HCT116 (cell line): ENCODE results near the gene USP16. TPM values are rescaled to one million over a fixed set of nuclear protein-coding genes. Genes with fewer than 3 reads are reported as not detected.
A peak's percentile ranks its signal among the peaks of the same experiment; 100 is the strongest.

Experiments
- ATAC-seq: fragments of 200-7000 bp; cut with Tn5 transposase; 2 replicates; pipeline ENCODE4 v1.9.1; 2020; ENCODE audit warnings: mild to moderate bottlenecking, moderate library complexity
- BruUV-seq: library from RNA; stranded (reverse); fragments of 400-500 nt; replicated peaks from 2 replicates; lab custom pipeline; 2021; lab: Mats Ljungman, UMichigan
- CTCF ChIA-PET: fragments of 300-600 bp; sonication (Branson Sonifier 250); formaldehyde crosslinking; loops from one replicate; lab custom pipeline; 2021; ENCODE audit warnings: antibody characterized with exemption; lab: Charles Lee
- POLR2A ChIA-PET: fragments of 300-600, 350-600 bp; sonication (Branson Sonifier 250); formaldehyde crosslinking; loops from one replicate; lab custom pipeline; 2021; ENCODE audit warnings: antibody characterized with exemption; lab: Charles Lee
- RAD21 ChIA-PET, 2 experiments: fragments of 300-600 bp; sonication (Branson Sonifier 250); formaldehyde crosslinking; loops; one replicate each; lab custom pipeline; 2023; ENCODE audit warnings: low total read pairs in 2 of 2; ENCODE audit not compliant: uncharacterized antibody in 2 of 2, unreplicated experiment in 2 of 2, low non-redundant PET in 1 of 2; lab: Charles Lee
- DNase-seq: peaks from one replicate; pipeline ENCODE4 v3.0.0-alpha.2; 2010; ENCODE audit warnings: low read depth, low spot score
- H2AFZ ChIP-seq: fragments of 200-600 bp; shearing (Covaris generic), sonication (generic); 2 replicates; pipeline ENCODE4 v1.6.1; 2017; ENCODE audit warnings: low read depth, mixed run types, mixed read lengths, antibody characterized with exemption, low read length; ENCODE audit not compliant: poor library complexity, severe bottlenecking
- H3K27ac ChIP-seq: 2 replicates; pipeline ENCODE4 v1.5.1; 2012; ENCODE audit warnings: low read depth, low read length
- H3K27me3 ChIP-seq: fragments of 200-600 bp; sonication (generic); 2 replicates; pipeline ENCODE4 v1.6.1; 2016; ENCODE audit warnings: mixed run types, low read length, mixed read lengths; ENCODE audit not compliant: insufficient read depth
- H3K36me3 ChIP-seq, 2 experiments: fragments of 200-500 bp in 1 of 2; fragments of 200-600 bp in 1 of 2; sonication (Bioruptor generic) in 1 of 2; sonication (generic) in 1 of 2; 2 replicates each; pipeline versions ENCODE4 v1.5.1 to v1.6.1; 2014 to 2016; ENCODE audit warnings: low read length in 2 of 2, inconsistent platforms in 1 of 2, mixed read lengths in 1 of 2, mixed run types in 1 of 2; ENCODE audit not compliant: insufficient read depth in 2 of 2, control insufficient read depth in 1 of 2
- H3K4me1 ChIP-seq, 2 experiments: fragments of 200-600 bp in 1 of 2; sonication (generic) in 1 of 2; 2 replicates each; pipeline versions ENCODE4 v1.5.1 to v1.6.1; 2012 to 2017; ENCODE audit warnings: low read length in 2 of 2, inconsistent platforms in 1 of 2, mild to moderate bottlenecking in 1 of 2, mixed read lengths in 1 of 2, mixed run types in 1 of 2, moderate library complexity in 1 of 2; ENCODE audit not compliant: insufficient read depth in 2 of 2, control insufficient read depth in 1 of 2
- H3K4me2 ChIP-seq: fragments of 200-600 bp; sonication (generic); 2 replicates; pipeline ENCODE4 v1.6.1; 2017; ENCODE audit warnings: mixed run types, low read length, mixed read lengths
- H3K4me3 ChIP-seq, 2 experiments: fragments of 200-600 bp in 1 of 2; sonication (generic) in 1 of 2; replicated peaks in 1 of 2; 2 replicates each; pipeline ENCODE4 v1.5.1; 2011 to 2016; ENCODE audit warnings: low read length in 2 of 2, control low read depth in 1 of 2, low read depth in 1 of 2, mild to moderate bottlenecking in 1 of 2, mixed read lengths in 1 of 2, mixed run types in 1 of 2
- H3K79me2 ChIP-seq: fragments of 200-600 bp; sonication (generic); 2 replicates; pipeline ENCODE4 v1.6.1; 2017; ENCODE audit warnings: mild to moderate bottlenecking, mixed run types, low read length, moderate library complexity, mixed read lengths; ENCODE audit not compliant: insufficient read depth
- H3K9ac ChIP-seq: fragments of 200-600 bp; sonication (generic); 2 replicates; pipeline ENCODE4 v1.6.1; 2016; ENCODE audit warnings: low read length, mixed read lengths
- H3K9me2 ChIP-seq: fragments of 200-600 bp; sonication (generic), shearing (Covaris generic); 2 replicates; pipeline ENCODE4 v1.6.1; 2017; ENCODE audit warnings: mixed run types, mild to moderate bottlenecking, moderate library complexity; ENCODE audit not compliant: insufficient read depth
- H3K9me3 ChIP-seq, 2 experiments: fragments of 200-500 bp in 1 of 2; fragments of 200-600 bp in 1 of 2; sonication (Bioruptor generic) in 1 of 2; sonication (generic) in 1 of 2; 2 replicates each; pipeline ENCODE4 v1.6.1; 2014 to 2017; ENCODE audit warnings: low read length in 2 of 2, mixed read lengths in 2 of 2, inconsistent platforms in 1 of 2, low read depth in 1 of 2, mild to moderate bottlenecking in 1 of 2, mixed run types in 1 of 2, moderate library complexity in 1 of 2; ENCODE audit not compliant: control insufficient read depth in 1 of 2, insufficient read depth in 1 of 2
- H4K20me1 ChIP-seq: fragments of 200-600 bp; sonication (generic), shearing (Covaris generic); 2 replicates; pipeline ENCODE4 v1.6.1; 2017; ENCODE audit warnings: mixed run types, mild to moderate bottlenecking, moderate library complexity; ENCODE audit not compliant: insufficient read depth
- CBX3 ChIP-seq: IDR thresholded peaks from 2 replicates; pipeline ENCODE4 v1.6.1; 2012; ENCODE audit warnings: low read depth
- CEBPB ChIP-seq: IDR thresholded peaks from 2 replicates; pipeline ENCODE4 v1.6.1; 2012; ENCODE audit warnings: low read depth
- ELF1 ChIP-seq: IDR thresholded peaks from 2 replicates; pipeline ENCODE4 v1.6.1; 2012; ENCODE audit warnings: low read depth, borderline replicate concordance
- JUND ChIP-seq: IDR thresholded peaks from 2 replicates; pipeline ENCODE4 v1.6.1; 2012
- POLR2AphosphoS5 ChIP-seq: IDR thresholded peaks from 2 replicates; pipeline ENCODE4 v1.6.1; 2011; ENCODE audit warnings: mild to moderate bottlenecking, low read depth, low read length, moderate library complexity
- RAD21 ChIP-seq: IDR thresholded peaks from 2 replicates; pipeline ENCODE4 v1.6.1; 2012; ENCODE audit warnings: low read depth, mild to moderate bottlenecking
- SP1 ChIP-seq: IDR thresholded peaks from 2 replicates; pipeline ENCODE4 v1.6.1; 2012; ENCODE audit warnings: low read depth
- SRF ChIP-seq: IDR thresholded peaks from 2 replicates; pipeline ENCODE4 v1.6.1; 2012; ENCODE audit warnings: low read depth
- YY1 ChIP-seq: IDR thresholded peaks from 2 replicates; pipeline ENCODE4 v1.6.1; 2011; ENCODE audit warnings: low read length, low read depth, moderate library complexity, mild to moderate bottlenecking; ENCODE audit not compliant: insufficient replicate concordance; ENCODE audit errors: extremely low read depth
- ZBTB33 ChIP-seq: IDR thresholded peaks from 2 replicates; pipeline ENCODE4 v1.6.1; 2011; ENCODE audit warnings: mild to moderate bottlenecking, low read length, moderate library complexity; ENCODE audit not compliant: insufficient replicate concordance; ENCODE audit errors: extremely low read depth
- intact Hi-C: fragments of 100-400 bp; cut with micrococcal nuclease; formaldehyde crosslinking; loops from 2 replicates; pipeline ENCODE4 v1.10.0; 2022
- total RNA-seq: library from RNA; stranded (reverse); gene quantifications from one replicate; pipeline ENCODE4 v1.2.1, GENCODE V29; 2021; ENCODE audit not compliant: unreplicated experiment
- TF ChIP-seq, protein P1 (sequence below): IDR thresholded peaks from 2 replicates; pipeline ENCODE4 v1.6.1; 2012
- TF ChIP-seq, protein P2 (sequence below): IDR thresholded peaks from 2 replicates; pipeline ENCODE4 v1.6.1; 2012; ENCODE audit warnings: low read depth

The USP16 gene
- total RNA-seq, 1 experiment from 2014 or later = 35.9 TPM

- no peak for ATAC-seq
- Histone ChIP-seq H3K4me1 (peaks cover 13 to 28% of the 10 kb centered on the region in 2 experiments; a peak in 3 of 4 replicates), H3K4me3 (peak overlapping the region; percentile 71 to 98), H3K27me3 (no peaks in the 10 kb centered on the region), H3K79me2 (peaks cover 43% of the 10 kb centered on the region), H3K9ac (peak overlapping the region; percentile 84), H3K9me3 (no peaks in the 10 kb centered on the region), H3K4me2 (peak overlapping the region; percentile 86), H2AFZ (no peak overlapping the region), H3K9me2 (no peaks in the 10 kb centered on the region), H4K20me1 (no peaks in the 10 kb centered on the region), H3K27ac (peak overlapping the region; percentile 65), H3K36me3 (no peaks in the 10 kb centered on the region)
- intact Hi-C loops = loop anchor here (2.0 kb wide), 1 partner anchor 32 kb away; the partner anchor contains the start of gene USP16
- ChIA-PET RAD21 (no interaction called here), POLR2A (interaction anchor here (0.7 to 1.8 kb wide), 4 partner anchors 9 to 31 kb away, joined by 3 to 30 read pairs (median 3); partner anchors contain the start of gene USP16), CTCF (interaction anchor here (1.4 kb wide), 1 partner anchor 9 kb away, joined by 3 read pairs; no protein-coding TSS in a partner anchor)
- no peak for DNase-seq
- BruUV-seq = TSS peak; percentile 99
- no peak for TF ChIP-seq JUND
- no peak for TF ChIP-seq SRF
- TF ChIP-seq, protein P1, sequence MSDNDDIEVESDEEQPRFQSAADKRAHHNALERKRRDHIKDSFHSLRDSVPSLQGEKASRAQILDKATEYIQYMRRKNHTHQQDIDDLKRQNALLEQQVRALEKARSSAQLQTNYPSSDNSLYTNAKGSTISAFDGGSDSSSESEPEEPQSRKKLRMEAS = no peak
- TF ChIP-seq CBX3 = no peak
- no peak for TF ChIP-seq POLR2AphosphoS5
- TF ChIP-seq, all 23 proteins: peak for 0
Measured at GRCh38 chr21:28993293-28993629, 31.2 kb upstream of the USP16 start.

DNA sequence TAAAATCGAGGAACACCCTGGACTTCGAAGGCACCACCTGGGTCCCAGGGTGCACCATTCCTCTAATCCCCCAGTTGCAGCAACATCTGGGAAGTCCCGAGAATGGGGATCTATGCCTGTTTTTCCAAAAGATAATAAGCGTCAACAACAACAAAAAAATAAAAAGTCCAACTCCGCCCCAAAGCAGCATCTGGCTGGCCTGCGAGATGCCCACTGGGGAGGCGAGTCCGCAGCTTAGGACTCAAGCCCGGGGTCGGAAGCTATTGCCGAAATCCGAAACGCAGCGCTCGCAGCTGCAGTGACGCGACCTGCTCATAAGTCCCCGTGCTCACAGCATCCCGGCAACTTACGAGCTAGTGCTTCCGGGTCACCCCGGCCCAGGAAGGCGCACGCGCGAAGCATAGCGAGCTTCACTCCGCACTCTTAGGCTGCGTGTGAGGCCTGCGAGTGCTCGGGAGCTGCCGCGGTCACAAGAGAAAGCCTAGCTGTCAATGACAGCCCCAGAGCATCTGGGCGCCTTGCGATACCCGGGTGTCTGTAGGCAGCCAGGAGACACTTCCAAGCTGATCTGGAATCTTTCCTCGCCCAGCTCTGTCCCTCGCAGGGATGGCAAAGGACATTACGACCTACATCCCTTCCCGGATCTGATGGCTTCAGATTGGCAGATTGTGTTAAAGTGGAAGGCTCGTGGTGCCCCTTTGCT, 21.9 kb upstream of the USP16 start:
- ChIA-PET POLR2A (interaction anchor here (0.9 to 1.3 kb wide), 8 partner anchors 8 to 359 kb away, joined by 3 to 39 read pairs (median 4); partner anchors contain the start of genes CCT8, LTN1, RWDD2B and USP16), RAD21 (interaction anchor here in 1 of 2 experiments (0.9 kb wide), 1 partner anchor 22 kb away, joined by 4 read pairs; the partner anchor contains the start of gene USP16), CTCF (interaction anchor here (0.9 kb wide), 2 partner anchors 10 to 374 kb away, joined by 3 read pairs; partner anchors contain the start of gene LTN1)
- H3K36me3 ChIP-seq = peaks cover 0 to 4% of the 10 kb centered on the region in 2 experiments; a peak in 2 of 4 replicates
- peak overlapping the region; percentile 77 for H3K4me2 ChIP-seq
- H3K4me3 ChIP-seq = peak overlapping the region; percentile 57 to 86
- peak; percentile 98 for ATAC-seq
- intact Hi-C loops = loop anchor here (1.0 kb wide), 1 partner anchor 22 kb away; the partner anchor contains the start of gene USP16
- H3K9ac ChIP-seq = peak overlapping the region; percentile 89
- BruUV-seq = TSS peak; percentile 82
- peaks cover 0 to 24% of the 10 kb centered on the region in 2 experiments; a peak in 2 of 4 replicates for H3K4me1 ChIP-seq
- H2AFZ ChIP-seq = no peak overlapping the region
- H4K20me1 ChIP-seq = no peaks in the 10 kb centered on the region
- no peaks in the 10 kb centered on the region for H3K9me3 ChIP-seq
- peak; percentile 92 for DNase-seq
- H3K27ac ChIP-seq = peak overlapping the region; percentile 95
- no peaks in the 10 kb centered on the region for H3K9me2 ChIP-seq
- H3K27me3 ChIP-seq = no peaks in the 10 kb centered on the region
- no peaks in the 10 kb centered on the region for H3K79me2 ChIP-seq
- TF ChIP-seq, protein P1 = peak; percentile 93
- TF ChIP-seq CEBPB (no peak), SP1 (no peak), RAD21 (no peak), ELF1 (peak; percentile 46; the same call in 1 of the 2 replicates), ZBTB33 (no peak), YY1 (peak; percentile 27)
- TF ChIP-seq, protein P2, sequence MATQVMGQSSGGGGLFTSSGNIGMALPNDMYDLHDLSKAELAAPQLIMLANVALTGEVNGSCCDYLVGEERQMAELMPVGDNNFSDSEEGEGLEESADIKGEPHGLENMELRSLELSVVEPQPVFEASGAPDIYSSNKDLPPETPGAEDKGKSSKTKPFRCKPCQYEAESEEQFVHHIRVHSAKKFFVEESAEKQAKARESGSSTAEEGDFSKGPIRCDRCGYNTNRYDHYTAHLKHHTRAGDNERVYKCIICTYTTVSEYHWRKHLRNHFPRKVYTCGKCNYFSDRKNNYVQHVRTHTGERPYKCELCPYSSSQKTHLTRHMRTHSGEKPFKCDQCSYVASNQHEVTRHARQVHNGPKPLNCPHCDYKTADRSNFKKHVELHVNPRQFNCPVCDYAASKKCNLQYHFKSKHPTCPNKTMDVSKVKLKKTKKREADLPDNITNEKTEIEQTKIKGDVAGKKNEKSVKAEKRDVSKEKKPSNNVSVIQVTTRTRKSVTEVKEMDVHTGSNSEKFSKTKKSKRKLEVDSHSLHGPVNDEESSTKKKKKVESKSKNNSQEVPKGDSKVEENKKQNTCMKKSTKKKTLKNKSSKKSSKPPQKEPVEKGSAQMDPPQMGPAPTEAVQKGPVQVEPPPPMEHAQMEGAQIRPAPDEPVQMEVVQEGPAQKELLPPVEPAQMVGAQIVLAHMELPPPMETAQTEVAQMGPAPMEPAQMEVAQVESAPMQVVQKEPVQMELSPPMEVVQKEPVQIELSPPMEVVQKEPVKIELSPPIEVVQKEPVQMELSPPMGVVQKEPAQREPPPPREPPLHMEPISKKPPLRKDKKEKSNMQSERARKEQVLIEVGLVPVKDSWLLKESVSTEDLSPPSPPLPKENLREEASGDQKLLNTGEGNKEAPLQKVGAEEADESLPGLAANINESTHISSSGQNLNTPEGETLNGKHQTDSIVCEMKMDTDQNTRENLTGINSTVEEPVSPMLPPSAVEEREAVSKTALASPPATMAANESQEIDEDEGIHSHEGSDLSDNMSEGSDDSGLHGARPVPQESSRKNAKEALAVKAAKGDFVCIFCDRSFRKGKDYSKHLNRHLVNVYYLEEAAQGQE = no peak
